HG03196 (cell line): ENCODE results near the gene FXYD3.
"Not testable (repeated sequence)": the region's sequence is repeated elsewhere in the genome, so short reads cannot be mapped to it uniquely, and the experiment has no call there.

Source experiments
- ATAC-seq: cut with Tn5 transposase; IDR thresholded peaks from one replicate; pipeline ENCODE4 v1.9.1; 2021; ENCODE audit not compliant: unreplicated experiment

FXYD3 gene

DNA sequence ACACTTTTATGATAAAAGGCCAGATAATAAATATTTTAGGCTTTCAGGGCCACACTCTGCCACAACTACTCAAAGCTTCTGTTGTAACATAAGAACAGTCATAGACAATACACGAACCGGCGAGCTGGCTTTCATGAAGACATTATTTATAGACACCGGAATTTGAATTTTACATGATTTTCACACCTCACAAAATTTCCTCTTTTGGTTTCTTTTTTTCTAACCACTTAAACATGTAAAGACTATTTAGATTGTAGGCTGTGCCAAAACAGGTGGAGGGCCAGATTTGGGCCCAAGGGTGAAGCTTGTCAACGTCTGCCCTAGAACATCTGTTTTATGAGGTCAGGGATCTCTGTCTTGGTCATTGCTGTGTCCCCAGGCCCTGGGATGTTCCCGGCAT, 29.7 kb upstream of the FXYD3 start:
- ATAC-seq = peak; percentile 48

DNA sequence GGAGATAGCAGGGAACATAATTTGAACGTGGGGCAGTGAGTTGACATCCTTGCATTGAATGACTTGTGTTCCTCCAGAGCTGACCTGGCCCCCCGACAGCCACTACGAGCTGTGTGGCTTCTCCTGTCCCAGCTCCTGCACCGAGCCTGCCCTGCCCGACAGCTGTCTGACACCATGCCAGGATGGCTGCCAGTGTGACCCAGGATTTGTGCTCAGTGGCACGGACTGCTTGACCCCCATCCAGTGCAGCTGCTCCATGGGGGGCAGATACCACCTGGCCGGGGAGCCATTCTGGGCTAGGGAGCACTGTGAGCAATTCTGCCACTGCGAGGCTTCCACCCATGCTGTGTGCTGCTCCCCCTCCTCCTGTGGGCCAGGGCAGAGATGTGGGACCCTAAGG, 29.2 kb upstream of the FXYD3 start:
- peak; percentile 19 for ATAC-seq

DNA sequence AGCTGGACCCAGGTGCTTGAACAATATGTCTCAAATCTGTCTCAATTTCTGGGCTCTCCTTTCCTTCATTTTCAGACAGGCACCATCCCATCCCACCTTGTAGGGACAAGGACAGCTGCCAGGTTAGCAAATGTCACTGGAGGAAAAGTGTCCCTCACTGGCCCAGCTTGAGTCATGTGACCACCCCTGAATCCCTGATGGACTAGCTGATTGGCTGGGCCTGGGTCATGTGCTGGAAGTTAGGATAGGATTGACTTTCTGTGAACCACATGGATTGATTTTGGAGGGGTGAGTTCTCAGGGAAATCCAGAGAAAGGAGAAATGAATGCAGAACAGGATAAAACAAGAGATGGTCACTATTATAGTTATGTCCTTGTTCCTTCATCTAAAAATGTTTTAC, 28.2 kb upstream of the FXYD3 start:
- no peak for ATAC-seq

DNA sequence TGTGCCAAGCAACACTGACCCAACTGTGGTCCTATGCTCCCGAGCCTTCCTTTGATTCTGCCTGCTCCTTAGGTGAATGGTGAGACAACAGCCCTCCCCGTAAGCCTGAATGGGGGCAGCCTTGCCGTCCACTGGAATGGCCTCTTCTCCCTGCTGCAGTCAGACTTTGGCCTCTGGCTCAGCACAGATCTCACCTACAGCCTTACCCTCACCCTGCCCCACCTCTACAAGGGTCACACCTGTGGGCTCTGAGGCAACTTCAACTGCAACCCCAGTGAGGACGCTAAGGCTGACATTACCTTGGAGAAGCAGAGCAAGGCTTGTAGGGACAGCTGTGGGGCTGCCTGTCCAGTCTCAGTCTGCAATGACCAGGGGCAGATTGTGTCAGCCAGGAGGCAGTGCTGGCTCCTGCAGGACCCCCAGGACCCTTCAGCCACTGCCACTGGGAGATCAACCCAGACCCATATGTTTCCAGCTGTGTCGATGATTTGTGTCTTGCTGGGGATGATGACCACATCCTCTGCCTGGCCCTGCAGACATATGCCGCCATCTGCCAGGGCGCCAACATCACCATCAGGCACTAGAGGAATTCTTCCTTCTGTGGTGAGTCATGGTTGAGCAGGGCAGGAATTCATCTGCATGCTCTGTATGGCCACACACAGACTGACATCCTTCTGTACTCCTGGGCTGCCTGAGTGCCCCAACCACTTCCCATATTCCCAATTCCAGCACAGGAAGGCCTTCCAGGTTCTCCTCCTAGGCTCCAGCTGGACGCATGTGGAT, 27.3 kb upstream of the FXYD3 start:
- ATAC-seq = no peak

GRCh38 chr19:35089554-35089953, 26.1 kb upstream of the FXYD3 start:
- no peak for ATAC-seq

- no peak for ATAC-seq
Observed at GRCh38 chr19:35090160-35090505, 25.5 kb upstream of the FXYD3 start.

DNA sequence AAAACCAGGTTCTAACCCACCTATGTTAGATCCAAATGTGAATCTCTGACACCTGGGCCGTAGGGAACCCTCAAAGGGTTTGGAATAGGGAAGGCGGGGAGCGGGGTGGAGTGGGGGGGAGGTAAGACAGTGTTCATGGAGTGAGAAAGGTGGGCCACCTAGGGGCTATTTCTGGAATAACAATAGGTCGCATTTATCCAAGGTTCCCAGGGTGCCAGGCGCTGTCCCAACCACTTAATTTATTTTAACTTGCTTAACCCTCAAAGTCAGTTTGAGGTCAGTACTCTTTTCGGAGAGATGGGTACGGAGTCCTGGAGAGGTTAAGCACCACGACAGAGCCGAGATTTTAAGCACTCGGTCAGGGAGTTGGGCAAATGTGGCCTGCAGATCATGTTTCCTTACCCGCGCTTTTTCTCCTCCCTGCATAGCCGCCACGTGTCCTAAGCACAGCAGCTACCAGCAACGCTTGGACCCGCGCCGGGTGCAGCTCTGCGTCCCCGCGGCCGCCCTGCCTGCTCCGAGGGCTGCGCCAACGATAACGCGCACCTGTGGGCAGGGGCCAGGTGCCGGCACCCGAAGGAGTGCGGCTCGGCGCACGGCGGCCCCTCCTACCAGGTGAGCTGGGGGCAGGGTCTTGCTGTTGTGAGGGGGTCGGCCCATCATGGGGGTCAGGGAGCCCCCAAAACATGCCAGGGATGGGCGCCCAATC, 25.0 kb upstream of the FXYD3 start:
- ATAC-seq = no peak

GRCh38 chr19:35093430-35093829, 22.2 kb upstream of the FXYD3 start:
- no peak for ATAC-seq

GRCh38 chr19:35093941-35094647, 21.5 kb upstream of the FXYD3 start:
- ATAC-seq = no peak

GRCh38 chr19:35094656-35095055, 21.0 kb upstream of the FXYD3 start:
- ATAC-seq = no peak

GRCh38 chr19:35095667-35096368, 19.8 kb upstream of the FXYD3 start:
- ATAC-seq = no peak

DNA sequence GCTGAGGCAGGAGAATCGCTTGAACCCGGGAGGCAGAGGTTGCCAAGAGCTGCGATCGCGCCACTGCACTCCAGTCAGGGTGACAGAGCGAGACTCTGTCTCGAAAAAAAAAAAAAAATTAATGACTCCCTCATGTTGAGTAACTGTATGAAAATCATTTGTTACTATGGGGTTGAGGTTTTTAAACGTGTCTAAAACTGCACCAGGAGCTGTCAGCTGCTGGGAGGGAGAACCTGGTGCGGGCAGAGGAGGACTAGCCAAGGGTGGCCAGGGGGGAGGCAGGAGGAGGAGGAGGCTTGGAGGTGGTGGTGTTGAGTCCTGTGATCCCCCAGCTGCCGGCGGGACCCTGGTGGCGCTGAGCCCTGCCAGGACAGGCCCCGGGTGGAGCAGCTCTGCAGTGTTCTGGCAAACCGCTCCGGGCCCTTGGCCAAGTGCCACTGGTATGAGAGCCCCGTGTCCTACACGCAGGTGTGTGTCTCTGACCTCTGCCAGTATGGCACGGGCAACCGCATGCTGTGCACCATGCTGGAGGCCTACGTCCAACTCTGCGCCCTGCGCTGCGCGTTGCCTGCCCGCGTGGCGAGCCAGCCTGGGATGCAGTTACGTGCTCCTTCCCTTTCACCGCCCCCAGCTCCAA, 17.1 kb upstream of the FXYD3 start:
- no peak for ATAC-seq

- no peak for ATAC-seq
Observed at GRCh38 chr19:35099155-35099896, 16.3 kb upstream of the FXYD3 start.

DNA sequence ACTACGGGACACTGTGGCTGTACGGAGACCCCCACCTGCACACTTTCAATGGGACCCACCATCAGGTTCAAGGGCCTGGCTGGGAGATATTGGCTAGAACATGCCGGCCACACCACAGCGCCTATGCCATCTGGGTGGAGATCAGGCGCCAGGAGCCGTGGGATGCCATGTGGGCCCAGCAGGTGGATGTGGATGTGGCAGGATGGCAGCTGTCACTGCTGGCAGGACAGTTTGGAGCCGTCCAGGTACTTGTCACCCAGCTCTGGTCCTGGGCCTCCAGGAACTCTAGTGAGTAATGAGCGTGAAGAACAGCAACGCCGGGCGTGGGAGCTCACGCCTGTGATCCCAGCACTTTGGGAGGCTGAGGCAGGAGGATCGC, 15.7 kb upstream of the FXYD3 start:
- ATAC-seq = no peak

DNA sequence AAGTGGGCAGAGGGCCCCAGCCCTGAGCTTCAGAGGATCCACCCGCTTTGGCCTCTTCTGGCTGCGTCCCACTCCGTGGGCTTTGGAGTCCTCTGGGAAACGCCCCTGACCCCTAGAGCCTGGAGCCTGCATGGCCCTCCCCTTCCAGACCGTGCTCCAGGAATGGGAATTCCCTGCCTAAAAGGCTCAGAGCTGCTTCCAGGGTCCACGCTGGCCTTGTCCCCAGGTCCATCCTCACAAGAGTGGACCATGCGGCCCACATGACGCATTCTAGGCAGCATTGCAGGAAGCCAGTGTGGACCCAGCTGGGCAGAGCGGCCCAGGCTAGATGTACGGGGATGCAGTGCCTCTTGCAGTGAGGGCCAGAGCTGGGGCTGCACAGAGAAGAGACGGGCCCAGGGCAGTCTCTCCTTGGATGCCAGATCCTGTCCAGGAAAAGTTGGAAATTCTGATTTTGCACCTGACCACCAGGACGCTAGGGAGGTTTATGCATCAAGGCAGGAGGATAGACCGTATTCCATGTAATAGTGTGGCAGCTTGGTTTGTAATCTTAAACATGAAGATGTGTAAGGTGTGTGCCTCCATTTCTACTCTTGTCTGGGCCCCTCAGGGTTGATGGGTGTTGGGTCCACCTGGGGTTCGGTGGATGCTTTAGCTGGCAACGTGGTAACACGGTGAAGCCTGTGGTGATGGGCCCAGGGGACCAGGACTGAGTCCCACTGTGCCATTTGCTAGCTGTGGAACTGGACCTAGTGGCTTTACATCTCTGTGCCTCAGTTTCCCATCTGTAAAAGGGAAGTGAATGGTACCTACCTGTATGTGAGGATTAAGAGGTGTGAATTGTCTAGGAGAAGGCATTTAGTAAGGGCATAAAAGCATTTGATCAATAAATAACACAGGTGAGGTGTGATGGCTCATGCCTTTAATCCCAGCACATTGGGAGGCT, 14.8 kb upstream of the FXYD3 start:
- no peak for ATAC-seq

DNA sequence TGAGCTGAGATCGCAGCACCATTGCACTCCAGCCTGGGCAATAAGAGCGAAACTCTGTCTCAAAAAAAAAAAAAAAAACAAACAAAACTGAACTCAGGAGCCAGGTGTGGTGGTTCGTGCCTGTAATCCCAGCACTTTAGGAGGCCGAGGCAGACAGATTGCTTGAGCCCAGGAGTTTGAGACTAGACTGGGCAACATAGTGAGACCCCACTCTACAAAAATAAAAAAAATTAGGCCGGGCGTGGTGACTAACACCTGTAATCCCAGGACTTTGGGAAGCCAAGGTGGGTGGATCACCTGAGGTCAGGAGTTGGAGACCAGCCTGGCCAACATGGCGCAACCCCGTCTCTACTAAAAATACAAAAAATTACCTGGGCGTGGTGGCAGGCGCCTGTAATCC, 13.7 kb upstream of the FXYD3 start:
- ATAC-seq = not testable (repeated sequence)

- not testable (repeated sequence) for ATAC-seq
Observed at GRCh38 chr19:35103614-35104013, 12.0 kb upstream of the FXYD3 start.

DNA sequence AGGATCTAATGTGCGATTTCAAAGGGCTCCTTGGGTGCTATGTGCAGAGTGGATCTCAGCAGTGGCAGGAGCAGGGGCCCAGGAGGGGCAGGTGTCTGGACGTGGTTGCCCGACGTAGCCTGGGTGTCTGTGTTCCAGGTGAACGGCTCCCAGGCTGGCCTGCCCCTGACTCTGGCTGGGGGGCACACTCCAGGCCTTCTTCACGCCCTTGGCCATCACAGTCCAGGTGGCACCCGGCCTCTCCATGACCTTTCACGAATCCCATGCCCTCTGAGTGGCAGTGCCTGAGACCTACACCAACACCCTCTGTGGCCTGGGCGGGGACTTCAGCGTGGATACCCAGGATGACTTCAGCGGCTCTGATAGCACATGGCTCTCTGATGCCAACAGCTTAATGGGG, 11.3 kb upstream of the FXYD3 start:
- ATAC-seq = no peak

DNA sequence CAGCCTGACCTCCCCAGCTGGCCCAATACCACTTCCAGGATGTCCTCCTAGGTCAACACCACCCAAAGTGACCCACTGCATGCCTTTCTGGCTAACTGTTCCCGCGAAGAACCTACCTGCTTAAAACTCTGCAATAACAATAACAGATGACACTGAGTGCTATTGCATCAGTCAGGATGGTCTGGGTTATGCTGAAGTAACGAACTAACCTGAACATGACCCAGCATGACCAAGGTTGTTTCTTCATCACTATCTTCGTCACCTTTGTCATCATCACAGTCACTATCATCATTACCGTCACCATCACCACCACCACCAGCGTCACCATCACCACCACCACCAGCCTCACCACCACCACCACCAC, 10.6 kb upstream of the FXYD3 start:
- ATAC-seq = no peak
